SK-N-SH (cell line): ENCODE measurements around the gene MECP2.

Source experiments
- CTCF ChIP-seq: fragments of 200-600 bp; sonication (generic); IDR thresholded peaks from 2 replicates; pipeline ENCODE4 v1.6.1; 2017; ENCODE audit warnings: antibody characterized with exemption, mild to moderate bottlenecking, moderate library complexity
- EZH2phosphoT487 ChIP-seq: fragments of 200-600 bp; sonication (generic); IDR thresholded peaks from 2 replicates; pipeline ENCODE4 v1.6.1; 2017; ENCODE audit warnings: low read depth, mixed run types, mild to moderate bottlenecking, antibody characterized with exemption, moderate library complexity, borderline replicate concordance
- POLR2AphosphoS5 ChIP-seq: IDR thresholded peaks from 2 replicates; pipeline ENCODE4 v1.6.1; 2012; ENCODE audit warnings: low read depth, low read length
- RXRA ChIP-seq: IDR thresholded peaks from 2 replicates; pipeline ENCODE4 v1.4.0; 2012; ENCODE audit warnings: low read depth, mild to moderate bottlenecking, borderline replicate concordance
- SMC3 ChIP-seq: IDR thresholded peaks from 2 replicates; pipeline ENCODE4 v1.6.1; 2012; ENCODE audit warnings: low read depth, low read length, improper control_type of control experiment
- TAF1 ChIP-seq: IDR thresholded peaks from 2 replicates; pipeline ENCODE4 v1.6.1; 2012; ENCODE audit warnings: low read depth, mild to moderate bottlenecking, low read length, moderate library complexity, borderline replicate concordance
- TF ChIP-seq, protein P1 (sequence below): IDR thresholded peaks from 2 replicates; pipeline ENCODE4 v1.4.0; 2012; ENCODE audit warnings: low read depth, borderline replicate concordance

GRCh38 chrX:154059729-154060245 is 37.7 kb downstream of the MECP2 start:
- no peak for TF ChIP-seq TAF1
- no peak for TF ChIP-seq SMC3
- TF ChIP-seq CTCF, result no peak
- TF ChIP-seq EZH2phosphoT487, result no peak
- TF ChIP-seq, protein P1, sequence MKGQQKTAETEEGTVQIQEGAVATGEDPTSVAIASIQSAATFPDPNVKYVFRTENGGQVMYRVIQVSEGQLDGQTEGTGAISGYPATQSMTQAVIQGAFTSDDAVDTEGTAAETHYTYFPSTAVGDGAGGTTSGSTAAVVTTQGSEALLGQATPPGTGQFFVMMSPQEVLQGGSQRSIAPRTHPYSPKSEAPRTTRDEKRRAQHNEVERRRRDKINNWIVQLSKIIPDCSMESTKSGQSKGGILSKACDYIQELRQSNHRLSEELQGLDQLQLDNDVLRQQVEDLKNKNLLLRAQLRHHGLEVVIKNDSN, result no peak
- no peak for TF ChIP-seq RXRA
- no peak for TF ChIP-seq POLR2AphosphoS5
